GM23248 (cell line): ENCODE data around the gene HIVEP1. TPM values are rescaled to one million over a fixed set of nuclear protein-coding genes. Genes with fewer than 3 reads are reported as not detected.

Experiments used
- DNase-seq: peaks from one replicate; pipeline ENCODE4 v3.0.0-alpha.2; 2015
- H2AFZ ChIP-seq: fragments of 200-600 bp; sonication (generic); 2 replicates; pipeline ENCODE4 v1.6.1; 2016; ENCODE audit warnings: antibody characterized with exemption
- H3F3A ChIP-seq: fragments of 200-600 bp; sonication (generic); 2 replicates; pipeline ENCODE4 v1.6.1; 2016; ENCODE audit warnings: mild to moderate bottlenecking, antibody characterized with exemption, mixed run types; ENCODE audit not compliant: insufficient read depth
- H3K27ac ChIP-seq: fragments of 200-600 bp; sonication (generic); 2 replicates; pipeline ENCODE4 v1.5.1; 2016; ENCODE audit warnings: mild to moderate bottlenecking
- H3K27me3 ChIP-seq: fragments of 200-600 bp; sonication (generic); replicated peaks from 2 replicates; pipeline ENCODE4 v1.6.1; 2016; ENCODE audit warnings: mild to moderate bottlenecking; ENCODE audit not compliant: insufficient read depth
- H3K36me3 ChIP-seq: fragments of 200-600 bp; sonication (generic); 2 replicates; pipeline ENCODE4 v1.6.1; 2016; ENCODE audit warnings: low read depth, mild to moderate bottlenecking
- H3K4me1 ChIP-seq: fragments of 200-600 bp; sonication (generic); 2 replicates; pipeline ENCODE4 v1.6.1; 2016; ENCODE audit warnings: mild to moderate bottlenecking; ENCODE audit not compliant: insufficient read depth
- H3K4me2 ChIP-seq: fragments of 200-600 bp; sonication (generic); one replicate; pipeline ENCODE4 v1.6.1; 2016; ENCODE audit warnings: mild to moderate bottlenecking; ENCODE audit not compliant: unreplicated experiment
- H3K4me3 ChIP-seq: fragments of 200-600 bp; sonication (generic); 2 replicates; pipeline ENCODE4 v1.5.1; 2016; ENCODE audit warnings: mild to moderate bottlenecking
- H3K79me2 ChIP-seq: fragments of 200-600 bp; sonication (generic); 2 replicates; pipeline ENCODE4 v1.6.1; 2016; ENCODE audit warnings: mild to moderate bottlenecking; ENCODE audit not compliant: insufficient read depth
- H3K9ac ChIP-seq: fragments of 200-600 bp; sonication (generic); 2 replicates; pipeline ENCODE4 v1.6.1; 2016; ENCODE audit warnings: mild to moderate bottlenecking
- H3K9me2 ChIP-seq: fragments of 200-600 bp; sonication (generic); 2 replicates; pipeline ENCODE4 v1.6.1; 2016; ENCODE audit warnings: mixed run types, mild to moderate bottlenecking, moderate library complexity; ENCODE audit not compliant: insufficient read depth
- H3K9me3 ChIP-seq: fragments of 200-600 bp; sonication (generic); one replicate; pipeline ENCODE4 v1.6.1; 2017; ENCODE audit warnings: low read depth
- H4K20me1 ChIP-seq: fragments of 200-600 bp; sonication (generic); 2 replicates; pipeline ENCODE4 v1.6.0; 2016; ENCODE audit not compliant: insufficient read depth
- EZH2 ChIP-seq: fragments of 200-600 bp; sonication (generic); IDR thresholded peaks from 2 replicates; pipeline ENCODE4 v1.6.1; 2018; ENCODE audit warnings: antibody characterized with exemption, mild to moderate bottlenecking; ENCODE audit not compliant: insufficient read depth, poor library complexity, severe bottlenecking
- EZH2phosphoT487 ChIP-seq: fragments of 200-600 bp; sonication (generic); IDR thresholded peaks from 2 replicates; pipeline ENCODE4 v1.6.1; 2018; ENCODE audit warnings: antibody characterized with exemption, moderate library complexity, mild to moderate bottlenecking, low read depth; ENCODE audit not compliant: insufficient read depth
- WGBS, 2 experiments: methylation state at CpG; one replicate each; pipeline ENCODE4 v1.1.6; 2015 to 2017; ENCODE audit warnings: low lambda C conversion rate in 2 of 2, low coverage in 1 of 2; ENCODE audit errors: missing lambda C conversion rate in 2 of 2; 5-methylcytosine and 5-hydroxymethylcytosine counted together
- in situ Hi-C: fragments of 300-500 bp; cut with MboI; formaldehyde crosslinking; loops from 2 replicates; pipeline ENCODE4 v1.15.0; 2020
- polyA plus RNA-seq: library from polyadenylated mRNA; unstranded; fragments of >200 nt; fragmentation: Nextera tagmentation; extraction: Ambion mirVana; gene quantifications from 2 replicates; pipeline ENCODE4 v1.2.1, GENCODE V29; 2016
- total RNA-seq: library from RNA; depleted of rRNA; stranded (reverse); fragments of >200 nt; shearing (Covaris generic); gene quantifications from 2 replicates; pipeline ENCODE4 v1.2.3, GENCODE V29; 2014

Gene HIVEP1
- total and polyA plus RNA-seq, 2 experiments from 2014 or later: 3.3 to 7.1 TPM

GRCh38 chr6:12039540-12040459 lies 27.7 kb downstream of the HIVEP1 start:
- H3K4me3 ChIP-seq: no peak overlapping the region
- no peak overlapping the region for H3K27ac ChIP-seq
- H4K20me1 ChIP-seq: no peaks in the 10 kb centered on the region
- H3K9ac ChIP-seq: no peak overlapping the region
- H3K4me2 ChIP-seq: no peak overlapping the region
- peaks cover 83% of the 10 kb centered on the region for H3K79me2 ChIP-seq
- no peak overlapping the region for H2AFZ ChIP-seq
- no peaks in the 10 kb centered on the region for H3K9me3 ChIP-seq
- DNase-seq: no peak
- H3K9me2 ChIP-seq: no peaks in the 10 kb centered on the region
- in situ Hi-C loops: no loop called here
- H3K4me1 ChIP-seq: peaks cover 3% of the 10 kb centered on the region; the same call in 1 of the 2 replicates
- no peaks in the 10 kb centered on the region for H3K36me3 ChIP-seq
- TF ChIP-seq EZH2: no peak
- TF ChIP-seq EZH2phosphoT487: no peak
- 87% methylated on average over 12 of the region's 12 CpGs for WGBS, 2 experiments
- no peaks in the 10 kb centered on the region for H3F3A ChIP-seq
- H3K27me3 ChIP-seq: no peaks in the 10 kb centered on the region

- Histone ChIP-seq H3K4me1 (peaks cover 12% of the 10 kb centered on the region; the same call in 1 of the 2 replicates), H3F3A (no peaks in the 10 kb centered on the region), H3K79me2 (peaks cover 41% of the 10 kb centered on the region), H3K4me3 (no peak overlapping the region), H3K9me3 (no peaks in the 10 kb centered on the region), H3K4me2 (no peak overlapping the region), H3K36me3 (no peaks in the 10 kb centered on the region), H3K9me2 (no peaks in the 10 kb centered on the region), H2AFZ (no peak overlapping the region), H3K27me3 (no peaks in the 10 kb centered on the region), H4K20me1 (no peaks in the 10 kb centered on the region), H3K27ac (no peak overlapping the region), H3K9ac (no peak overlapping the region)
- DNase-seq: no peak
- WGBS, 2 experiments: 97 to 98% methylated on average over 9 of the region's 9 CpGs
- TF ChIP-seq EZH2phosphoT487 (no peak), EZH2 (no peak)
- in situ Hi-C loops: no loop called here
These were observed 35.2 kb downstream of the HIVEP1 start for GRCh38 chr6:12047304-12047703.

GRCh38 chr6:12047792-12048432 lies 35.8 kb downstream of the HIVEP1 start:
- no peaks in the 10 kb centered on the region for H4K20me1 ChIP-seq
- in situ Hi-C loops: no loop called here
- H3K27me3 ChIP-seq: no peaks in the 10 kb centered on the region
- no peak overlapping the region for H2AFZ ChIP-seq
- H3K4me3 ChIP-seq: no peak overlapping the region
- no peaks in the 10 kb centered on the region for H3F3A ChIP-seq
- H3K27ac ChIP-seq: no peak overlapping the region
- peaks cover 12% of the 10 kb centered on the region; the same call in 1 of the 2 replicates for H3K4me1 ChIP-seq
- H3K9me2 ChIP-seq: no peaks in the 10 kb centered on the region
- no peak for DNase-seq
- H3K79me2 ChIP-seq: peaks cover 42% of the 10 kb centered on the region
- H3K4me2 ChIP-seq: no peak overlapping the region
- H3K36me3 ChIP-seq: no peaks in the 10 kb centered on the region
- no peaks in the 10 kb centered on the region for H3K9me3 ChIP-seq
- 96 to 97% methylated on average over 10 of the region's 10 CpGs for WGBS, 2 experiments
- H3K9ac ChIP-seq: no peak overlapping the region
- TF ChIP-seq EZH2 (no peak), EZH2phosphoT487 (no peak)

DNA sequence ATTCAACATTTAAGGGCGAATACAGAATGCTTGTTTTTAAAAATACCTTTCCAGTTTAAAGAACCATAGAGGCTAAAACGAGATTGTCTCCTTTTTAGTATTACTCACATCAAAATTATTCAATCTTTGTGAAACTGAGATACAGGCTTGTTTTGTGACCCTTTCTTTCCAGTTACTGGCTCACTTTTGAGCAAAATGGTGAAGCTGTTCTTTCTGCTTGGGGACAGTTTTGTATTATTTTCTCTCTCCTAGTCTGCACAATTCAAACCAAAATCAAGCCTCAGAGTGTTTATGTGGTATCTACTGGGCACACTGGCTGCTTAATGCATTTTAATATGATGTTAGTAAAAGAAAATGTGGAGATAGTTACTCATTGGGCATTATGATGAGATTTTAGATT lies 36.5 kb downstream of the HIVEP1 start:
- Histone ChIP-seq H2AFZ (no peak overlapping the region), H3K4me1 (peaks cover 12% of the 10 kb centered on the region; the same call in 1 of the 2 replicates), H3K27ac (0 out of 2 replicates have a peak overlapping the region, but pooled peaks have one; percentile 13), H3F3A (no peaks in the 10 kb centered on the region), H4K20me1 (no peaks in the 10 kb centered on the region), H3K4me2 (no peak overlapping the region), H3K27me3 (no peaks in the 10 kb centered on the region), H3K36me3 (no peaks in the 10 kb centered on the region), H3K9me2 (no peaks in the 10 kb centered on the region), H3K79me2 (peaks cover 42% of the 10 kb centered on the region), H3K9me3 (no peaks in the 10 kb centered on the region), H3K4me3 (no peak overlapping the region), H3K9ac (no peak overlapping the region)
- TF ChIP-seq EZH2phosphoT487 (no peak), EZH2 (no peak)
- in situ Hi-C loops: no loop called here
- WGBS, 2 experiments: 89 to 95% methylated on average over 2 of the region's 2 CpGs
- DNase-seq: peak; percentile 26
